GM18505 (cell line): Measurements from ENCODE around the gene ANOS1.

Source experiments
- ATAC-seq: cut with Tn5 transposase; IDR thresholded peaks from one replicate; pipeline ENCODE4 v1.9.1; 2021; ENCODE audit not compliant: unreplicated experiment
- POLR2A ChIP-seq: IDR thresholded peaks from 4 replicates; pipeline ENCODE4 v1.6.1; 2011; ENCODE audit warnings: borderline replicate concordance; ENCODE audit not compliant: insufficient read depth, insufficient read length; ENCODE audit errors: extremely low read depth

The ANOS1 gene

DNA sequence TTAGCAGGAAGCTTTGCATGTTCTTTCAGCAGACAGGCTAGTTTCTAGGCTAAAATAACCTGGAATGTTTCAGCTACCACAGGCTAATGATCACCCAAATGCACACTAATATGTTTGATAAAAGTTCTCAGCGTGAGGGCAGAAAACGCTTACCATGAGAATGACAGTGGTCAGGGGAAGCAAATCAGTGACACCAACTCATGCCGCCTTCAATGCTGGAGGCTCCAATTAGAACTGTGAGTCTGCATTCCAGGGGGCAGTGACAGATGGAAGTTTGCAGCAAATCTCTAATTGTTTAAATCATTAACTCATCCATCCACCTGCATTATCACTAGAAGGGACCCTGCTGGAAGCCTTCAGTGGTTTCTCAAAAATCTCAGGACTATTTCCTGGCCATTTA lies 43.2 kb downstream of the ANOS1 start:
- no peak for TF ChIP-seq POLR2A
- no peak for ATAC-seq

GRCh38 chrX:8684201-8684965 lies 47.6 kb downstream of the ANOS1 start:
- no peak for ATAC-seq
- TF ChIP-seq POLR2A, result no peak

GRCh38 chrX:8683687-8684086 lies 48.2 kb downstream of the ANOS1 start:
- no peak for ATAC-seq
- TF ChIP-seq POLR2A, result no peak

DNA sequence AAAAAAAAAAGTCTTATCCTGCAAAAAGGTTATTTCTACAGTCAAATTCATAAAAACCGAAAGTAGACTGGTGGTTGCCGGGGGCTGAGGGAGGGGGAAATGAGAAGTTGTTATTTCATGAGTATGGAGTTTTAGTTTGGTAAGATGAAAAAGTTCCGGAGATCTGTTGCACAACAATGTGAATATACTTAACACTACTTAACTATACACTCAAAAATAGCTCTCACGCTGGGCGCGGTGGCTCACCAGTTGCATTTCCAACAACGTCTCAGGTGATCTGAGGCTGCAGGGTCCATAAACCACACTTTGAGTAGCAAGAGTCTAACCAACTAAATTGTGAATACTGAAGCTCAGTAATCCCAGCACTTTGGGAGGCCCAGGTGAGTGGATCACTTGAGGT lies 52.4 kb downstream of the ANOS1 start:
- no peak for TF ChIP-seq POLR2A
- no peak for ATAC-seq

GRCh38 chrX:8675006-8675630 lies 56.8 kb downstream of the ANOS1 start:
- no peak for TF ChIP-seq POLR2A
- ATAC-seq, result no peak

- TF ChIP-seq POLR2A, result no peak
- no peak for ATAC-seq
Measured at GRCh38 chrX:8673201-8673600, 58.7 kb downstream of the ANOS1 start.

DNA sequence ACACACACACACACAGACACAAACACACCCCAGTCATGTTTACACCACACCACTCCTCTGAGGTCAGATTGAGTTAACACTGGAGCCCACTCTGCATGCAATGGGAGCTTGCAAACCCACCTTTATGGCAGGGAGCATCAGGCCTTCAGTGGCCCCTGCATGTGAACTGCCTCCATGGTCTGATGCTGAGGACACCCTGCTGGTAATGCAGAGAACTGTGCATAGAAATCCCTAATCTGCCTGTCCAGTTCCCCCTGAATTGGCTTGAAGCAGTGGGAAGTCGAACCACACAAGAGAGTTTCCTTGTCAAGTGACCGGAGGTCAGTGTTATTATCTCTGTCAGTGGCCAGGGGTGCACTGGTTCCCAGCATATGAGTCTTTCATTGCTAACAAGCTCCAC lies 59.8 kb downstream of the ANOS1 start:
- TF ChIP-seq POLR2A, result no peak
- no peak for ATAC-seq

- TF ChIP-seq POLR2A, result no peak
- ATAC-seq, result no peak
Measured at GRCh38 chrX:8668813-8669212, 63.1 kb downstream of the ANOS1 start.

DNA sequence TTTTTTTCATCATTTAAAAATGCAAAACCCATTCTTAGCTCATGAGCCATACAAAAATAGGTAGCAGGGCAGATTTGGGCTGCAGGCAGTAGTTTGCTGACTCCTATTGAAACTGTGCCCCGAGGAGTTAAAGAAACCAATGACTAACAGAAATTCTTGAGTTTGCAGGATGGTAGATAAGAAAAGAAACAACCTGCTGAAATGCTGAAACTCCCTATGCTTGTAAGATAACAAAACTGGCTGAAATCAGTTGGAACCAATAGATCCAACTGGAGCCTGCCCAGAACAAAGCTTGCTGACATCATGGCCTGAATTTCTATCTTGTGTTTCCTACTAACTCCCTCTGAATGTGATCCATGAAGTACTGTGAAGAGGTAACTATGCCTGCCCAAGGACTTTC lies 68.6 kb downstream of the ANOS1 start:
- TF ChIP-seq POLR2A, result no peak
- ATAC-seq, result no peak

GRCh38 chrX:8657883-8658282 lies 74.1 kb downstream of the ANOS1 start:
- no peak for ATAC-seq
- TF ChIP-seq POLR2A, result no peak

DNA sequence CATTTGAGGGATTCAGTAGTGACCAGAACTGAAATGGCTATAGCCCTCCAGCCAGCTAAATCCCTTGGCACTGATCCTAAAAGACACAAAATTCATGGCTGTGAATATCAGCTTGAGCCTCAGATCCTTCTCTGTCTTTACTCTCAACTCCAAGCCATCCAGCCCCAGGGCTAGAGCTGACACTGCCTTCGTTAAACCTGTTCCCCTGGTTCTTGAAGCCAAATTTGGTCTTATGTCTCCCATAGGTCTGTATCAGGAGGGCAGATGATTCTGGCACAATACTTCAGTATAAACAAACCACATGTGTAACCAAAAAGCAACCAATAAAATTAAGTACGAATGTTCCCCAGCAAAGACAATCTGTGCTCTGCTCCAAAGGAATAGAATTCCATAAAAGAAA lies 78.0 kb downstream of the ANOS1 start:
- no peak for TF ChIP-seq POLR2A
- no peak for ATAC-seq

GRCh38 chrX:8649969-8650368 lies 82.0 kb downstream of the ANOS1 start:
- no peak for ATAC-seq
- TF ChIP-seq POLR2A, result no peak

DNA sequence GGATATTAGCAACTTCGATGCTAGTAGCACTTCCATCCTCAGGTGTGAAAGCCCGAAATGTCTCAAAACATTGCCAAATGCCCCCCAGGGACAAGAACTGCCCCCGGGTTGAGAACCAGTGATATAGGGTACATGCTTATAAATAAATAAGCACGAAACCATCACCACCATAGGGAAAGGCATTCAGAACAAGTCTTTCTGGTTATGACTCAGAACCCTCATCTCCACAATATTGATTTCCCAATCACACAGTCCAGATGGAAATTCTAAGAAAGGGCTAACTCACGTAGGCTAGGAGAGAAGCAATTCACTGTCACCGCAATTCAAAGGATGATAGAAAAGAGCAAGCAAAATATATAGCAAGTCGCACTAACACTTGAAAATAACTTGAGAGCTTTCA lies 84.8 kb downstream of the ANOS1 start:
- no peak for TF ChIP-seq POLR2A
- ATAC-seq, result no peak

GRCh38 chrX:8639949-8640475 lies 91.9 kb downstream of the ANOS1 start:
- no peak for ATAC-seq
- no peak for TF ChIP-seq POLR2A

DNA sequence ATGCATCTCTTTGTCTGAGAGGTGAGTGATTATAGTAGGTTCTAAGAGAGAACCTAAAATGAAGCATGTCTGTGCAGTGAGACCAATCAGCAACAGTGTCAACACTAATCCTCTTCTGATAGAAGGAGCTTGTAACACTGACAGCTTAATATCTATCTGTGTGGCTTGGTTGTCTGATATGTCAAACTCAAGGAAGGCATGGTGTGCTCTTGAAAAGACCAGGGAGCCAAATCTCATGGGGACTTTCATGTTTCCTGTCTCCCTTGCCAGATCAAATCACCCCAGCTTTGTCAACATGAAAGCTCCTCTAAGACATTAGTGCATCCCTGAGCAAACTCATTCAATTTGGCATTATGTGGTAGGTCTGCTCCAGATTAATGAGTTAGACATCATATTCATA lies 95.4 kb downstream of the ANOS1 start:
- no peak for ATAC-seq
- no peak for TF ChIP-seq POLR2A

DNA sequence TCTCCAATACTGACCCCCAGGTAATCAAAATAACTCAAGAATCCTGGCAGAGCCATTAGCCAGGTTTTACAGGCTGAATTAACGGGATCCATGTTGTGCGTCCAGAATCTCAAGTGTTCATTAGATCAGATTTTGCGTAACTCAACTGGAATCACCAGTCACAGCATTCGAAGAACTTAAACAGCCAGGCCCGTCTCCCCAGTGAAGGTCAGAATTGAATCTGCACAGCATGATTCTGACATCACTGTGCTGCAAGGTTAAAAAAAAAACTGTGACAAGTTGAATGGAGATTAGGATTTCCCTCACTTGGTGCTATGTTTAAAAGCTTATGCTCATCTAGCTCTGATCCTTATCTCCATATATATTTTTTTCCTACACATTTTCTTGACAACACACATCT lies 96.1 kb downstream of the ANOS1 start:
- no peak for TF ChIP-seq POLR2A
- no peak for ATAC-seq
